Activated CD4-positive, alpha-beta T cell treated with anti-CD3 and anti-CD28 coated beads, Interleukin-2, amount 10 ng/mL, durations not matched to agents 24 days and 14 days (primary cell): Measurements from ENCODE around the gene WASF2. TPM values are rescaled to one million over a fixed set of nuclear protein-coding genes. Genes with fewer than 3 reads are reported as not detected.
"Not testable (repeated sequence)": the region's sequence is repeated elsewhere in the genome, so short reads cannot be mapped to it uniquely, and the experiment has no call there.

Experiments
- DNase-seq: peaks from one replicate; pipeline ENCODE4 v3.0.0; 2022
- H3K27ac Mint-ChIP-seq: one replicate; pipeline ENCODE4 v1.8.0; 2022; ENCODE audit warnings: mild to moderate bottlenecking, mixed read lengths
- H3K27me3 Mint-ChIP-seq: one replicate; pipeline ENCODE4 v1.8.0; 2022; ENCODE audit warnings: mixed read lengths
- H3K36me3 Mint-ChIP-seq: one replicate; pipeline ENCODE4 v1.8.0; 2022; ENCODE audit warnings: low read depth, mild to moderate bottlenecking, mixed read lengths
- H3K4me1 Mint-ChIP-seq: one replicate; pipeline ENCODE4 v1.8.0; 2021; ENCODE audit warnings: mixed read lengths
- H3K4me3 Mint-ChIP-seq: one replicate; pipeline ENCODE4 v1.8.0; 2022; ENCODE audit warnings: mild to moderate bottlenecking, moderate library complexity, mixed read lengths
- H3K9me3 Mint-ChIP-seq: one replicate; pipeline ENCODE4 v1.8.0; 2021; ENCODE audit warnings: mixed read lengths
- intact Hi-C: fragments of 100-400 bp; cut with micrococcal nuclease; formaldehyde crosslinking; loops from one replicate; pipeline ENCODE4 v1.15.1; 2023
- total RNA-seq: library from RNA; stranded (reverse); gene quantifications from 2 replicates; pipeline ENCODE4 v1.2.3, GENCODE V29; 2022

The WASF2 gene
- total RNA-seq, 1 donor from 2014 or later = 109 TPM

DNA sequence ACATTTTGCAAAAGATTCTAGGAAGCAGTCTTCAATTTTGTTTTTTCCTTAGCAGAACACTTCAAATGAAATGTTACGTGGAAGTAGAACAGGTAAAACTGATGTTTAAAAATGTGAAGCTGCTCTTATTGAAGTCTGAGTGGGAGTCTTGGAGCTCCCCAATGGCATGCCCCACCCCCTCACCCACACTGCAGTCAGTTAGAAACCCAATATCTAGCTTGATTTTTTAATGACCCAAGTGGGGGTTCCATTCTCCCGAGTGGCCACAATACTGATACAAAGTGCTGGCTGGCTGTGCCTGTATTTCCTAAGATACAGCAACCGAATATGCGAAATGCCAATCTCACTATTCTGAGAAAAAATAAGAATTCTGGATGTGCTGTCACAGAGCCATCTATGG is 66.3 kb downstream of the WASF2 start:
- H3K27ac Mint-ChIP-seq = peak overlapping the region; percentile 61
- peaks cover 27% of the 10 kb centered on the region for H3K36me3 Mint-ChIP-seq
- DNase-seq = no peak
- no peaks in the 10 kb centered on the region for H3K9me3 Mint-ChIP-seq
- no peaks in the 10 kb centered on the region for H3K27me3 Mint-ChIP-seq
- intact Hi-C loops = no loop called here
- no peak overlapping the region for H3K4me3 Mint-ChIP-seq
- H3K4me1 Mint-ChIP-seq = peaks cover 49% of the 10 kb centered on the region

DNA sequence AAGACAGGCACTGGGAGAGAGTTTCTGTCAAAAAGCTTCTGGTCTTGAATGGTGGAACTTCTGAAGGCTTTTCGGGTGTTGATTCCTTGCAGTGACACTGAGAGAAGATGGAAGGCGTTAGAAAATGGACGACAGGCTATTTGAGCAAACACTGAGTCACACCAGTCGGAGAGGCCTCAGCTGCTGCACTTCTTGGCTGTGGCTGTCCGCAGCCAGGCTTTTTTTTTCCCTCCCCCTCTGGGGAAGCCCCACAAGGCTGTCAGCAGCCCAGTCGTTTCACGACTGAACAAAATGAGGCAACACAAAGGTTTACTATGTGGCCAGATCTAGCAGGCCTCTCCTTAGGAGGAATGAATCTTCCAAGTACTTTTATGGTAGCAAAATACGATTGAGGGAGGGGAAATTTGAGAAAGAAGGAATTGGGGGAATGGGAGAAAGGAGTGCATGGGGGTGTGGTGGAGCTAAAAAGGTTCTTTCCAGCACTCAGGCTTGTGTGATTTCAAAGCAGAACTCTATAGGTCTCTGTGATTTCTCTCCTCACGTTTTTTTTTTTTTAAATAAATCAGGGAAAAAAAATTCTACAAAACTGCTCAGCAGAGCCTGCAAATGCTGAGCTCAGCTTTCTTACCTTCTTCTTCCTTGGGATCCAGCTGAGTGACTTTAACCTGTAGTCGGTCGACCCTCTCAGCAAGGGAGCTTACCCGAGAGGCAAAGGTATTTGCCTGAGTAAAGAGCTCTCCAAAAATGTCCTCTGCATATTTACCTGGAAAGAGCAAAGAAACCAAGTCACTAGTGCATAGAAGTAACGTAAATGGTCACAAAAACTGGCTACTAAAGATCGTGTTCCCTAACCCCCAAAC is 71.4 kb downstream of the WASF2 start:
- H3K36me3 Mint-ChIP-seq = peaks cover 44% of the 10 kb centered on the region
- peaks cover 39% of the 10 kb centered on the region for H3K4me1 Mint-ChIP-seq
- peak overlapping the region; percentile 89 for H3K27ac Mint-ChIP-seq
- intact Hi-C loops = loop anchor here (1.0 to 2.0 kb wide), 3 partner anchors 18 to 70 kb away; no protein-coding TSS in a partner anchor
- no peaks in the 10 kb centered on the region for H3K27me3 Mint-ChIP-seq
- H3K9me3 Mint-ChIP-seq = no peaks in the 10 kb centered on the region
- peak overlapping the region; percentile 40 for H3K4me3 Mint-ChIP-seq
- DNase-seq = peak; percentile 87

DNA sequence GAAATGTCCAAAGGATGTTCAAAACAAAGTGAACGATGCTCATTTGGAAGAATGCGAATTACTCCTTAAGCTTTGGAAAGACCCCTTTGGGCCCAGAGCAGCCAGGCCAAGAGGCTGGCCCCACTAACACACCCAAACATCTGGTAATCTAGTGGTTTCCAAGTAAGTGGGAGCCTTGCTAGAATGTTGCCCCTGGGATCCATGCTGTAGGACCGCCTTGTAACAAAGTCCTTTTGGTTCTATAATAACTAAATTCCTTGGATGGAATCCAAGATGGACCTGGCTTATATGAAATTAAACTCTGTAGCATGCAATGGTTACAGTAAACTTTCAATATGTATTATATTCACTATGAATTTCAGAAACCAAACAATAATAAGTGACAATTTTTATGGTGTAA is 72.3 kb downstream of the WASF2 start:
- peaks cover 50% of the 10 kb centered on the region for H3K36me3 Mint-ChIP-seq
- intact Hi-C loops = loop anchor here (1.0 to 2.0 kb wide), 5 partner anchors 13 to 105 kb away; no protein-coding TSS in a partner anchor
- DNase-seq = no peak
- peaks cover 35% of the 10 kb centered on the region for H3K4me1 Mint-ChIP-seq
- no peaks in the 10 kb centered on the region for H3K27me3 Mint-ChIP-seq
- peak overlapping the region; percentile 89 for H3K27ac Mint-ChIP-seq
- no peaks in the 10 kb centered on the region for H3K9me3 Mint-ChIP-seq
- no peak overlapping the region for H3K4me3 Mint-ChIP-seq

DNA sequence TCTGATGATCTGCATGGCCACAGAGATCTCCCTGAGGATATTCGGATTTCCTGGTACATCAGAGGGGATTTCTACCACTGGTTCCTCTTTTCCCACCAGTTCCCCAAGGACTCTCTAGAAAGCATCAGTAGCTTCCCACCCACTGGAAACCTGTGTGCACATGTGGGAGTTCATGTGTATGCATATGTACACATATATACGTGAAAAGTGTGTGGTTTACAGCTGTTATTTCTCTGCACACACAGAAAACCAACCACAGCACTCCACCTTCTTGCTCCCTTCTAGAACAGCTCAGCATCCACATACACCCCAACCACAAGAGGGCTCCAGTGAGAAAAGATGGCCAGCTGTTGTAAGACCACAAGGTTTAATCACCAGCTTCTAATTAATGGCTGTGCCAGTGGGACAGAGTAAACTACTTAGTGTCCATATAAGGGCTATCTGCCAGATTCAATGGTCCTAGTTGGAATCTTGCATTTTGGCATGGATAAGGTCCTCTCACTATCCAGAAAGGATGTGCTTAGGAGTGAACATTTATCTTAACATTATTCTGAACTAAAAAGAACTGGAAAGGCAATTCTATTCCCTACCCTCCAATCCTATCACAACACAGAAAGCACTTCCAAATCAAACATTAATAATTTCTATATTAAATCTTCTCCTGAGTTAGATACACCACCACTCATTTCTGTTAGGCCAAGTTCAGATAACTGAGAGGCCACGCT is 73.4 kb downstream of the WASF2 start:
- H3K36me3 Mint-ChIP-seq = peaks cover 54% of the 10 kb centered on the region
- H3K27ac Mint-ChIP-seq = peak overlapping the region; percentile 14
- H3K9me3 Mint-ChIP-seq = no peaks in the 10 kb centered on the region
- no peaks in the 10 kb centered on the region for H3K27me3 Mint-ChIP-seq
- peak; percentile 87 for DNase-seq
- H3K4me3 Mint-ChIP-seq = no peak overlapping the region
- intact Hi-C loops = loop anchor here (1.0 to 2.0 kb wide), 4 partner anchors 14 to 247 kb away; partner anchors contain the start of gene AHDC1
- H3K4me1 Mint-ChIP-seq = peaks cover 28% of the 10 kb centered on the region

DNA sequence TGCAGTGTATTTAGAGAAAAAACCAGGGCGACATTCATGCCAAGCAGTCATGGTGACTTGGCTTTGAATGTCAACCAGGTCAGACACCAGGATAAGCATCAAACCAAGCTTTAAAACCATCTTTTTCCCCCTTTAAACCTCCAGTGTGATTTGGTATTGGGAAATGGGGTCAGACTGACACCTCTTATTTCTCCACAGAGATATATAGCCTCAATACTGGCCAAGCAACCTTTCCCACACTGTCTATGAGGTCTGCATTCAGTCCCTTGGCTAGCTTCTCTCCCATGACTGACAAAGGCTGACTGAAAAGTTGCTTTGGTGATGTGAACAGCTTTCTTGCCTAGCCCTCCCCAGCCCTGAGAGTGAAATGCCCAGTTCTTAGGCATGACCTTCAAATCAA is 75.9 kb downstream of the WASF2 start:
- Mint-ChIP-seq H3K27ac (no peak overlapping the region), H3K4me3 (no peak overlapping the region), H3K4me1 (peaks cover 17% of the 10 kb centered on the region), H3K36me3 (peaks cover 71% of the 10 kb centered on the region), H3K27me3 (no peaks in the 10 kb centered on the region), H3K9me3 (no peaks in the 10 kb centered on the region)
- intact Hi-C loops = no loop called here
- no peak for DNase-seq

DNA sequence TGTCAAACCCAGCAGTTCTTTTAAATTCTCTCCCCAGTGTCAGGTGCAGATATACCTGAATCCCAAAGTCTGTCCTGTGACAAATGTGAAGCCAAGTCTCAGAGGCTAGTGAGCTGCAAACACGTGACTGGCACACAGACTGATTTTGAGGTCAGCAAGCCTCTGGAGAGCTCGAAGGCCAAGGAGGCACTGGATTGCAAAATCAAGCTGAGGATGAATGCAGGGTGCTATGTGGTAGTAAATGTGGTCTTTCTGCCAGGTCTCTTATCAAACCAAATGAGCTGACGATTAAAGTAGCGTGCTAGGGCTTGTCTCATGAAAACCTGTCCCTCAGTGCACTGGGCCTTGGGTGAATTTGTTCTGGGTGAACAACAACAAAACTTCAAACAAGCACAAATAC is 77.0 kb downstream of the WASF2 start:
- Mint-ChIP-seq H3K36me3 (peaks cover 73% of the 10 kb centered on the region), H3K4me3 (no peak overlapping the region), H3K27ac (no peak overlapping the region), H3K27me3 (no peaks in the 10 kb centered on the region), H3K4me1 (peaks cover 8% of the 10 kb centered on the region), H3K9me3 (no peaks in the 10 kb centered on the region)
- intact Hi-C loops = no loop called here
- no peak for DNase-seq

DNA sequence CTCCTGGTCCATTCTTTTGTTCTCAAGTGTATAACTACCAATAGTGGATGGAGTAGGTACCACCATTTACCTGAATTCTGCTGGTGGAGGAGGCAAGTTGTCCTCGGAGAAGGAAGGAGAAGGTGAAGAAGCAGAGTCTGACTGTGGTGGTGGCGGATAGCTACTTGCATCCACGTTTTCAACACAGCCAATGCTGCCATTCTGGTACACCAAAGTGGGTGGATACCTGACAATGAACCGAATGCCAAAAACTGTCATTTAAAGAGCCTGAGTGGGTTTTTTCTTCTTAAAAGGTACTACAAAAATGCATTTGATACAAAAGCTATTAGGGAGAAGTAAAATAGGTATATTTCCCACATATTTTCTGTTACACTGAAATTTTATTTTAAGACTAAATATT is 77.5 kb downstream of the WASF2 start:
- H3K4me1 Mint-ChIP-seq = peaks cover 6% of the 10 kb centered on the region
- no peaks in the 10 kb centered on the region for H3K27me3 Mint-ChIP-seq
- H3K9me3 Mint-ChIP-seq = no peaks in the 10 kb centered on the region
- H3K4me3 Mint-ChIP-seq = no peak overlapping the region
- intact Hi-C loops = no loop called here
- H3K27ac Mint-ChIP-seq = no peak overlapping the region
- no peak for DNase-seq
- peaks cover 75% of the 10 kb centered on the region for H3K36me3 Mint-ChIP-seq

DNA sequence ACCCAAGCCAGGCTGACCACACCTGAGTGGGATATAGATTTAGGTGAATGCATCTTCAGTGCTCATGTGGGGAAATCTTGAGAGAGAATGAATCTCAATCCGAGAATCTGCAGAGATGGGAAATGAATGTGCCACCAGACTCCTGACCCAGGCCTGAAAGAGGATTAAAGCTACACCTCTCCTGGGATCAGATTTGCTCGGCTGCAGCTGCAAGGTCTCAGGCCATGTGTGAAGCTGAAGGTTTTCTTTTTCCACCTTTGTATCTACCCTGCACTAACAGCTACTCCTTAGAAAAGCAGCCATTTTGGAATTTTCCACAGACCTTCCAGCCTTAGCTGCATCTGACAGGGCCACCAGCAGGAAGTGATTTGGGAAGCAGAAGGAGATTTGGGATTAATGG is 79.3 kb downstream of the WASF2 start:
- Mint-ChIP-seq H3K9me3 (no peaks in the 10 kb centered on the region), H3K4me1 (peaks cover 2% of the 10 kb centered on the region), H3K27me3 (no peaks in the 10 kb centered on the region), H3K36me3 (peaks cover 66% of the 10 kb centered on the region), H3K4me3 (no peak overlapping the region), H3K27ac (no peak overlapping the region)
- DNase-seq = no peak
- intact Hi-C loops = no loop called here

DNA sequence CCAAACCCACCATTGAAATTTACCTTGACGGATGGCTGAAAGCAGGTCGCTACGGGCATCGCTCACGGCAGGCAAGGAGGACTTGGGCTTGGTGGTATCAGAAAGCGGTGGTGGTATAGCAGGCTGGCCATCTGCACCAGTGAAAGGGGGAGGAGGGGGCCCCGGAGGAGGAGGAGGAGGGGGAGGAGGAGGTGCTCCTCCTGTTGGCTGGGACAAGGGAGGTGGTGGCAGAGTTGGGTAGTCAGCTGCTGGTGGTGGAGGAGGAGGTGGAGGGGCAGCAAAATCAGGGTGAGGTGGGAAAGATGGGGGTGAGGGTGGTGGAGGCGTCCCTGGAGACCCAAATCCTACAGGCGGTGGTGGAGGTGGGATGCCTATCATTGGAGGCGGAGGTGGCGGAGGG is 80.3 kb downstream of the WASF2 start:
- DNase-seq = no peak
- H3K4me1 Mint-ChIP-seq = peaks cover 2% of the 10 kb centered on the region
- intact Hi-C loops = no loop called here
- H3K4me3 Mint-ChIP-seq = no peak overlapping the region
- peaks cover 56% of the 10 kb centered on the region for H3K36me3 Mint-ChIP-seq
- no peaks in the 10 kb centered on the region for H3K27me3 Mint-ChIP-seq
- H3K27ac Mint-ChIP-seq = no peak overlapping the region
- H3K9me3 Mint-ChIP-seq = no peaks in the 10 kb centered on the region

DNA sequence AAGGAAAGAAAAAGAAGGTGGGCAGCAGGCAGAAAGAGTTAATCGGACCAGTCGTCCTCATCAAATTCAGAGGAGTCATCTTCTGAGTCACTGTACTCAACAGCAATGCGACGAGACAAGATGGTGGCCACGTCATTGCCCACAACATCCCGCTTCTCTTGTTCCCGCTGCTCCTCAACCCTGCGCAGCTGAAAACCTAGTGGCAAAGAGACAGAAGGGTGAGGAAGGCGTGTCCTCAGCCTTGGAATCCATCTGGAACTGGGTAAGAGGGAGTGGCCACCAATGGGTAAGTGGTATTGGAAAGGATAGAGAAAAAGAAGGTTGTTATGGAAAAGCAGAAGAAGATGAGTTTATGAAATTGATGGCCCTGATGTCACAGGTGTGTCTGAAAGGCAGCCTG is 81.8 kb downstream of the WASF2 start:
- Mint-ChIP-seq H3K4me1 (peaks cover 6% of the 10 kb centered on the region), H3K27ac (no peak overlapping the region), H3K36me3 (peaks cover 44% of the 10 kb centered on the region), H3K27me3 (no peaks in the 10 kb centered on the region), H3K9me3 (no peaks in the 10 kb centered on the region), H3K4me3 (no peak overlapping the region)
- no peak for DNase-seq
- intact Hi-C loops = no loop called here

DNA sequence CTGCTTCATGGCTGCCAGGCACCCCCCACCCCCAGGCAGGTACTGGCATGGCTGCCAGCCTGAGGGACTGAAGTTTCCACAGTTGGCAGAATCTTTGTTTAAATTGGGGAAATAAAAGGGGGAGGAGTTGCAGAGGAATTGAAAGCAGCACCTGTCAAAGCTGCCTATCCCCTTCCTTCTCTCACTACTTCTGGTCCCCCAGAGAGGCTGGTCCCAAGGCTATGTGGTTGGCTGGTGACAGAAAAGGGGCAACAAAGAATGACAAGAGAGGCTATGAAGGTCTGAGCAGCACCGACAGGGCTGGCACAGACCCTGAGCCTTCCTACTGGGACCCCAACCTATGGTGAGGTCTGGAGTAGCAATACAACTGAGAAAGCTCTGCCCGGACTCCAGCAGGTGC is 83.2 kb downstream of the WASF2 start:
- H3K27ac Mint-ChIP-seq, intact Hi-C loops, H3K9me3 Mint-ChIP-seq, DNase-seq, H3K4me1 Mint-ChIP-seq, H3K27me3 Mint-ChIP-seq, H3K4me3 Mint-ChIP-seq: not testable (repeated sequence)
- H3K36me3 Mint-ChIP-seq = peaks cover 36% of the 10 kb centered on the region

DNA sequence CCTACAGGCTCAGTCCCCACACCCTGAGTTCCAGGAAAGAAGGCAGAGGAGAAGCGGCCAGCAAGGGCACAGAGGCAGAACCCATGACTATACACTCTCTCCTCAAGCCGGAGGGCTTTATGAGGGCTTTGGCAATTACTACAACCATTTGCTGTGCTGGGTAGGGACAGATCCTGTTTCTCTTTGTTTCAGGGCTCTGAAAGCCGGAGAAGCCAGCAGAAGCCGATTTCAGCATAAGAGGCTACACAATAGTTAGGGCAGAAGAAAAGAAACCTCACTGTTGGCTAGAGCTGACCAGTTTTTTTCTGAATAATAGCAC is 83.6 kb downstream of the WASF2 start:
- Mint-ChIP-seq H3K4me3 (no peak overlapping the region), H3K27me3 (no peaks in the 10 kb centered on the region), H3K4me1 (peaks cover 6% of the 10 kb centered on the region), H3K9me3 (no peaks in the 10 kb centered on the region), H3K36me3 (peaks cover 34% of the 10 kb centered on the region), H3K27ac (peak overlapping the region; percentile 25)
- no peak for DNase-seq
- intact Hi-C loops = no loop called here

DNA sequence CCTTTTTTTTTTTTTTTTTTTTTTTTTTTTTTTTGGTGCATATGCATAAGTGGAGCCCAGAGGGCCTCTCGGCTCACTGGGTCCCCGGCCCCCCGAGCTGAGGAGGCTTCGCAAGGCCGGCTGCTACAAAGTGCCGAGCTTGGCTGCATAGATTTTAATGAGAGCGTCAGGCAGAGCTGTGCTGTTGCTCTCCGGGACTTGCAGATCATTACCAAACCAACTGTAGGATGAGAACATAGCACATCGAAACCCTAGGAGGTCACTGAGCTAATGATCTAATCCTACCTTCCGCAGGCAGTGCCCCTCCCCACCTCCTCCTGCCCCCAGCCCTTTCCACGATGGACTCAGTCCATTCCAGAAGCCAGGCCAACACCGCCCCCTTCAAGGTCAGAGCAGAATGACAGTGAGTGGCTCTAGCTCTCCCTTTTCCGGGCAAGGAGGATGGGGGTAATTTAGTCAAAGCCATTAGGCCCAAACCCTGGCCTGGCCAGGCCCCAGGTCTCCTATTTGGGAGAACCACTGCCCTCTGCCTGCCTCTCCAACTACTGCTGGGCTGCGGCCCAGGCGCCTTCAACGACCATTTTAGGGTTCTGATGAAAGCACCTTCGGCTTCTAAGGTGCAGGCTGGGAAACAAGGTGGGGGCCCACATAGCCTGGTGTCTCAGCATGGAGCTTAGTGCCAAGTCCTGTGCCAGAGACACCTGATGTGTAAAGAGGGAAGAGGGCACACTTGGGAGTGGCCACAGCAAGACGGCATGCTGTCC is 84.2 kb downstream of the WASF2 start:
- intact Hi-C loops, DNase-seq, H3K27me3 Mint-ChIP-seq, H3K4me1 Mint-ChIP-seq, H3K9me3 Mint-ChIP-seq, H3K4me3 Mint-ChIP-seq: not testable (repeated sequence)
- Mint-ChIP-seq H3K36me3 (peaks cover 29% of the 10 kb centered on the region), H3K27ac (peak overlapping the region; percentile 25)

DNA sequence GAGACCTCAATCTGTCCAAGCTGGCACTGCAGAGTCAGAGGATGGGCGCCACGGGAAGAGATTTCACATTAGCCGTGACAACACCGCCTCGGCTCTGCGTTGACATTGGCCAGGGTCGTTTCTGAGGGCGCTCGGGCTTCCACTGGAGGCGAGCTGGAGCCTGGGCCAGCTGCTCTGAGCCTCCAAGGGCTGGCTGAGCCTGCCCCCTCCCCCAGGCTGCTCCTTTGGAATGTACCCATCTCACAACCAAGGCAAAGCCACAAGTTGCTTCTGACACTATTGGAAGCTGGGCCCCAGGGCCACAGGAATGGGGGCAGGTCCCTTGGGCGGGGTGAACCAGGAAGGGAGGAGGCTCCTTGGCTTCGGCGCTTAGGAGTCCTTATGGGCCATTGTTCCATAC is 84.9 kb downstream of the WASF2 start:
- Mint-ChIP-seq H3K36me3 (peaks cover 23% of the 10 kb centered on the region), H3K27me3 (no peaks in the 10 kb centered on the region), H3K27ac (no peak overlapping the region), H3K4me1 (peaks cover 6% of the 10 kb centered on the region), H3K4me3 (no peak overlapping the region), H3K9me3 (no peaks in the 10 kb centered on the region)
- intact Hi-C loops = no loop called here
- no peak for DNase-seq
